GM18907 (cell line): ENCODE measurements around the gene CLEC1A.

ENCODE experiments used
- ATAC-seq: cut with Tn5 transposase; IDR thresholded peaks from one replicate; pipeline ENCODE4 v1.9.1; 2021; ENCODE audit warnings: mild to moderate bottlenecking, moderate library complexity; ENCODE audit not compliant: unreplicated experiment

The CLEC1A gene, protein sequence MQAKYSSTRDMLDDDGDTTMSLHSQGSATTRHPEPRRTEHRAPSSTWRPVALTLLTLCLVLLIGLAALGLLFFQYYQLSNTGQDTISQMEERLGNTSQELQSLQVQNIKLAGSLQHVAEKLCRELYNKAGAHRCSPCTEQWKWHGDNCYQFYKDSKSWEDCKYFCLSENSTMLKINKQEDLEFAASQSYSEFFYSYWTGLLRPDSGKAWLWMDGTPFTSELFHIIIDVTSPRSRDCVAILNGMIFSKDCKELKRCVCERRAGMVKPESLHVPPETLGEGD

DNA sequence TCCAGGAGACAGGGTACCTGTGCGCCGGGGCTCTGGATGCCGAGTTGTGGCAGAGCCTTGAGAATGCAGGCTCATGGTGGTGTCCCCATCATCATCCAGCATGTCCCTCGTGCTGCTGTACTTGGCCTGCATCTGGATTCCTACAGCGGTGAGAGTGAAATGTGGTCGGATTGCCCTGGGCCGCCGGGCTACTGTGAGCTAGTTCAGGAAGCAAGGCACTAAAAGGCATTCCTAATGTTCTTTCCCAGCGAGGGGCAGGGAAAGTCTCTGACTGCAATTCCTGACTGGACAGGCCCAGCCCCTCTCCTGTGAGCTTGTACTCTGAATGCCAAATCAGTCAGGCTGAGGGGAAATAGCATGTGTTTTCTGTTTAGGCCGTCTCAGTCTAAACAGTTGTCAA lies at the start of gene CLEC1A:
Gene CLEC1A, minus strand, starts transcription at position 195 of the 400 bp plus-strand sequence. Its CDS starts 63 bp downstream, at position 132.
- no peak for ATAC-seq

DNA sequence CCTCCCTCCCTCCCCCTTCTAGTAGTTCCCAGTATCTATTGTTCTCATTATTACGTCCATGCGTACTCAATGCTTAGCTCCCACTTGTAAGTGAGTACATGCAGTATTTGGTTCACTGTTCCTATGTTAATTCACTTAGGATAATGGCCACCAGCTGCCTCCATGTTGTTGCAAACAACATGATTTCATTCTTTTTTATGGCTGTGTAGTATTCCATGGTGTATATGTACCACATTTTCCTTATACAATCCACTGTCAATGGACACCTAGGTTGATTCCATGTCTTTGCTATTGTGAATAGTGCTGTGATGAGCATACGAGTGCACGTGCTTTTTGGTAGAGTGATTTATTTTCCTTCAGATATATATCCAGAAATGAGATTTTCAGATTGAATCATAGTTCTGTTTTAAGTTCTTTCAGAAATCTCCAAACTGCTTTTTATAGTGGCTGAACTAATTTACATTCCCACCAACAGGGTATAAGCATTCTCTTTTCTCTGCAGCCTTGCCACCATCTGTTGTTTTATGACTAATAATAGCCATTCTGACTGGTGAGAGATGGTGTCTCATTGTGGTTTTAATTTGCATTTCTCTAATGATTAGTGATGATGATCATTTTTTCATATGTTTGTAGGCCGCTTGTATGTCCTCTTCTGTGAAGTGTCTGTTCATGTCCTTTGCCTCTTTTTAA lies 49.1 kb upstream of the CLEC1A start:
- ATAC-seq, result no peak

DNA sequence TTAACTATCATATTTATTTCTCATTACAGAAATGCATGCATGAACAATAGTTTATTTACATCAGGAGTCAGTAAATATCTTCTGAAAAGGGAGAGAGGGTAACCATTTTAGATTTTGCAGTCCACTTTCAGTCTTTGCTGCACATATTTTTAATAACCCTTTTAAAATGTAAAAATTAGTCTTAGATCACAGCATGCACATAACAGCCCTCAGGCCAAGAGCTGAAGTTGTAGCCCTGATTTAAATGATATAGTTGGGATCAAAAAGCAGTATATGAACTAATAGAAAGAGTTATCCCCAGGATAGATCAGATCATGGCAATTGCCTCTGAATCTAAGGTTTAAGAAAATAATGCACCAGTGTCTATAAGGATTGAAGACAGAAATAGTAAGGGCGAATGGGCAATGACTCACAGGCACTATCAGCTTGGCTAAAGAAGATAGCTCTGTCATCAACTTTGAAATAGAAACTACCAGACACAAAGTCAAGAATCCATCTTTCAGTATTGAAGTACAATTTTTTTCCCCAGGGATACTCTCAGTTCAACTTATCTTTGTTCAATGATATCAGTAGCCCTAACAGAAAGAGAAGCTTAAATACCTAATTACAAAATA lies 44.3 kb upstream of the CLEC1A start:
- no peak for ATAC-seq

DNA sequence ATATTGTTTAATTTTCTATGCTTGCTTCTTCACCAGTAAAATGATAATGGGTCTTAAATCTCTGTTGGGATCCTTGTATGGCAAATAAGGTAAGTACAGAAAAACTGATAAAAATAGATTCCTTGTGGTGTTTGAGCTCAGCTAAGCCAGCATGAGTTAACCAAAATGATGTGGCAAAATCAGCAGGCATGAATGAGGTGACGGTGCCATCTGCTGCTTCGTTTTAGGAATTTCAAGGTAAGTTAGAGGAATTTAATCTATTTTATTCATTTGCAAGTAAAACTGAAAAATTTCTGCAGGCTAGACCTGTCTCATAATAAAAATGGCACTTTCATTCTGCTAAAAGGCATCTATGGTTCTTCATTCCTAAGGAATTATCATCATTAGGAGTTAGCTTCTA lies 41.2 kb upstream of the CLEC1A start:
- ATAC-seq, result no peak

GRCh38 chr12:10136637-10137205 lies 37.9 kb upstream of the CLEC1A start:
- no peak for ATAC-seq

GRCh38 chr12:10135126-10135525 lies 36.3 kb upstream of the CLEC1A start:
- ATAC-seq, result no peak

- no peak for ATAC-seq
Observed at GRCh38 chr12:10132850-10133370, 34.1 kb upstream of the CLEC1A start.

- ATAC-seq, result no peak
Observed at GRCh38 chr12:10131111-10131690, 32.4 kb upstream of the CLEC1A start.

- ATAC-seq, result peak; percentile 95
Observed at GRCh38 chr12:10130042-10130441, 31.3 kb upstream of the CLEC1A start, which contains the start of gene CLEC7A. TSS of gene CLEC7A (minus strand) at chr12:10130199. CDS start at chr12:10130082, 117 bp downstream.

DNA sequence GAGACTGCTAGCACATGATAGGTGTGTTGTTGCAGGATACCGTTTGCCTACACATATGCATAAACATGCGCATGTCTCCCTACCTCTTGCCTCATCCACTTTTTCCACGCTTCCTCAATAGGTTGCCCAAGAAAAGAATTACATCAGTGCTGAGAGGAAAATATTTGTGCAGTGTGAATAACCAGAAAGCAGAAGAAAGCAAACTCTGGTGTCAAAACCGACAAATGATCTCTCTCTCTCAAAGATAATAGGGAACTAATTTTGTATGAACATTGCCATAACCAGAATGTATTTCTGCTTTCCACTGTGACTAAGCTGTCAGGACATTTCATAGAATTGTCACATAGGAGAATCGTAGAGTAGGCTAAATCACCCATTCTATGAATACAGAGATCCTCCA lies 29.9 kb upstream of the CLEC1A start:
- no peak for ATAC-seq

GRCh38 chr12:10126413-10126812 lies 27.6 kb upstream of the CLEC1A start:
- ATAC-seq, result no peak

- ATAC-seq, result no peak
Observed at GRCh38 chr12:10122689-10123088, 23.9 kb upstream of the CLEC1A start.

DNA sequence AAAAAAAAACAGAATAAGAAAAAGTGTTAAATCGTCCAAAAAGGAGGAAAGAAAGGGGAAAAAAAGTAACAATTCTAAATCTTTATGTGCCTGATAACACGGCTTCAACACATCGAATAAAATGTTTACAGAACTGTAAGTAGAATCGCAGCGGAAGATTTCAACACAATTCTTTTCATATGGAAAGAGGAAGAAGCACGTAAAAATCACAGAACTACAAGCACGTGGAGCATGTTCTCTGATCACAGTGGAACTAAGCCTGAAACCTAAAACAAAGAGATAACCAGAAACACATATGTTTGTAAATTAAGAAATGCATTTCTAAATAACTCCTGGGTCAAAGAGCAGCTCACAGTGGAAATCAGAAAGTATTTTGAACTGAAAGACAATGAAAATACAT lies 22.5 kb upstream of the CLEC1A start:
- ATAC-seq, result no peak

DNA sequence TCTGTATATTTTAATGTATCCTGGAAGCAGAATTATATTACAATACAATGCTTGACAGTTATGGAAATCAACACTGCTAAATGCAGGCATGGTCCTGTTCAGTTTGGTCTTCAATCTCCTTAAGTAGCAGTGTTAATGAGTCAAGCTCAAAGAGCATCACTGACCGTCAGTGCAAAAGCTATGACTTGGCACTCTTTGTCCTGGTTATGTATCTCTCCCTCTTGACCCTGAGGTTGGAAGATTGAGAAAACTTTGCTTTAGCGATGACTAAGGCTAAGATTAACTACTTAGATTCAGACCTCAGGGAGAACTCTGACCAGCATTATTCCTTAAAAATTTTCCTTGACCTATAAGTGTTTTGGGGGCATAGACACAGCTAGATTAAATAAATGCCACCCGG lies 20.3 kb upstream of the CLEC1A start:
- ATAC-seq, result no peak

DNA sequence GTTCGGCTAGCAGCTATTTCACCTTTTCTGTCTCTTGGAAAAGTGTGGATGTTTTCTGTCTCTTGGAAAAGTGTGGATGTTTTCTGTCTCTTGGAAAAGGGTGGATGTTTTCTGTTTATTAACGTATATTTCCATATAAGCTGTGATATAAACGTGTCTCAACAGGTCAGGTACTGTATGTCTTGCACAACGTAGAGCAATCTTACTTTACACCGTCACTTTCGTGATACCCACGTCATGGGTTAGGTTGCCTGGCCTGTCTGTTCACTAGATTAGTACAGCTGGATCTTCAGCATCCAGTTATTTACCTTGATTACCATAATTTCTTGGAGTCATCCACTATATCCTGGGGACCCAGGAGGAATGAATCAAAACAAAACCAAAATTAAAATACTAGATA lies 17.1 kb upstream of the CLEC1A start:
- ATAC-seq, result no peak

GRCh38 chr12:10115311-10115710 lies 16.5 kb upstream of the CLEC1A start:
- ATAC-seq, result no peak

GRCh38 chr12:10113920-10114319 lies 15.1 kb upstream of the CLEC1A start:
- no peak for ATAC-seq

- ATAC-seq, result no peak
Observed at GRCh38 chr12:10113075-10113474, 14.3 kb upstream of the CLEC1A start.

GRCh38 chr12:10111451-10111850 lies 12.7 kb upstream of the CLEC1A start:
- ATAC-seq, result no peak

DNA sequence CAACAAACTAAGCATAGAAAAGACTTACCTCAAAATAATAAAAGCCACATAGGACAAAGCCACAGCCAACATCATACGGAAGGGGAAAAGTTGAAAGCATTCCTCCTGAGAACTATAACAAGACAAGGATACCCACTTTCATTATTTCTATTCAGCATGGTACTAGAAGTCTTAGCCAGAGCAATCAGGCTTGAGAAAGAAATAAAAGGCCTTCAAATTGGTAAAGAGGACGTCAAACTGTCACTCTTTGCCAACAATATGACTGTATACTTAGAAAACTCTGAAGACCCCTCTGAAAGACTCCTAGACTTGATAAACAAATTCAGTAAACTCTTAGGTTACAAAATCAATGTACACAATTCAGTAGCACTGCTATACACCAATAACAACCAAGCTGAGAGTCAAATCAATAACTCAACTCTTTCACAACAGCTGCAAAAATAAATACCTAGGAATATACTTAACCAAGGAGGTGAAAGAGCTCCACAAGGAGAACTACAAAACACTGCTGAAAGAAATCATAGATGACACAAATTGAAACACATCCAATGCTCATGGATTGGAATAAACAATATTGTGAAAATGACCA lies 11.6 kb upstream of the CLEC1A start:
- ATAC-seq, result no peak

DNA sequence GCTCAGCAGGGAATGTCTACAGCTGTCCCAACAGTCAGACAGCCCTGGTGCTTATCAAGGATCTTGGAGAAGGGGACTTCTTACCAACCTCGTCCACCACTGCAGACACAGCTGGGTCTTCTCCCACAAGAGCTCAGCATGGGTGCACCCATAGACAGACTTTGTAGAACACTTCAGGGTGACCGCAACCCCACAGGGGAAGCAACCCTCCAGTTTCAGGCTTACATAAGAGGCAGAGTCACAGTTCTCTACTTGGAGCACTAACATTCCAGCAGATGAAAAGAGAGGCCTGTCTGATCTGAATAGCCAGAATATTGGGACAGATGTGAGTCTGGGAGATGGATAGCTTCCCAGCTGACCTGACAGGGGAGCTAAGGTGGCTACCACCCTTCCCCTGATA lies 3.5 kb upstream of the CLEC1A start:
- ATAC-seq, result no peak
